NOMO-1 (cell line): ENCODE data around the gene TTBK2.

Experiments
- DNase-seq, 2 experiments: peaks; one replicate each; lab custom pipeline; 2025; ENCODE audit not compliant: unreplicated experiment in 2 of 2; lab: John Stamatoyannopoulos, UW

The TTBK2 gene

GRCh38 chr15:42730536-42730935 lies 190.0 kb downstream of the TTBK2 start:
- DNase-seq, result no peak

- DNase-seq, result no peak
Observed at GRCh38 chr15:42730135-42730534, 190.4 kb downstream of the TTBK2 start.

- no peak for DNase-seq
Observed at GRCh38 chr15:42729409-42729808, 191.2 kb downstream of the TTBK2 start.

DNA sequence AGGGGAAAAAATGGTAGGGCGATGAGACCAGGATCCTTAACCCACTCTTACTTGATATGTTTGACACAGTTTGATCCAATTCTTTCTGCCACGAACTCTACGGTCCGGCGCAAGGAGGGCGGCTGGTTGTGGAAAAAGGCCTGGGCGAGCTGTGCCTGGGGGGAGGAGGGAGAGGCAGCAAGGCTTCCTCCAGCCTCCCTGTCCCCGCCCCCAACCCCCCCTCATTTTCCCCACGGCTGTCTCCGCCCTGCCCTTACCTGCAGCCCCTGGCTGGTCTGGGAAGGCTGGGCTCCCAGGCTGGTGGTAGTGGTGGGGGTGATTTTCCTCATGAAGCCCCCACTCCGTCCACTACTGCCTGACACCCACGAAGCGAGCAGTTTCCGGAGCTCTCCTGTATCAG lies 191.6 kb downstream of the TTBK2 start:
- no peak for DNase-seq

DNA sequence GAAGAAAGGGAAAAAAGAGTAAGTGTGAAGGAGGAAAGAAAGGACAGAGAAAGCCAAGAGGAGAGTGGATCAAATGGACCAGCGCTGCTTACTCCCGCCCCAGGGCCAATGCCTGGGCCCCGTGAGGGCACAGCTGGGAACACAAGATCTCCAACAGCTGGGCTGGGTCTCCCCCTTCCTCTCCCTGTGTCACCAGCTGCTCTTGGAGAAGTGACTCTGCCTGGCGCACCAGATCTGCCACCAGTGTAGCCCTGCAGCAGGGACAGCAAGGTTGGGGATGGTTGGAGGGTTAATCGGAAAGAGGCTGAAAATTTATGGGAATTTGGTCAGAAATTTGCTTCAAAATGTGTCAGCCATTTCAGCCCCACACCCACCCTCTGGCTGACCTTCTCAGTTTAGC lies 192.0 kb downstream of the TTBK2 start:
- no peak for DNase-seq

DNA sequence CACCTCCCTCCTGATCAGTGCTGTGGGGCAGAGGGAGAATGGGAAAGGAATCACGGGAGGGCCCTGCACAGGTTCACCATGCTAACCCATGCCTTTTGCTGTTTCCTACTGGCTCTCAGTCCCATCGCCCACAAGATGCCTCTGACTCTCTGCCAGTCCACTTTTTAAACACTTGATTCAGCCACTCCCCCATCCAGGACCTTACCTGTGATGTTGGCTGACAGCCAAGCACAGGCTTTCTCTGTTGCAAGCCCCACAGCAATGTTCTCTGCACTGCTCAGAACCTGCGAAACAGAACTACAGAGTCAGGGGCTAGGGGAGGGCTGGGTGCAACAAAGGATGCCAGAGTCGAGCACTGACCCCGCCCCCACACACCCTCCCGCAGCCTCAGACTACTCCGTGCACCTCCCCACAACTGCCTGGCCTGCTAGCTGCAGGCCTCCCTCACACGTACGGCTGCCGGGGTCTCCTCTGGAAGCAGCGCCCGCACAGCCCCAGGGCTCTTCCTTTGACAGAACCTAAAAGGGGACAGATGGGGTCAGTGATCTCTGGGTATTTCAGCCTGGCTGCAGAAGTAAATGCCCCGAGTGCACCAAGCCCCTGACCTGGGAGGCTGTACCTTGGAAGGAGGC lies 192.7 kb downstream of the TTBK2 start:
- DNase-seq, result no peak

DNA sequence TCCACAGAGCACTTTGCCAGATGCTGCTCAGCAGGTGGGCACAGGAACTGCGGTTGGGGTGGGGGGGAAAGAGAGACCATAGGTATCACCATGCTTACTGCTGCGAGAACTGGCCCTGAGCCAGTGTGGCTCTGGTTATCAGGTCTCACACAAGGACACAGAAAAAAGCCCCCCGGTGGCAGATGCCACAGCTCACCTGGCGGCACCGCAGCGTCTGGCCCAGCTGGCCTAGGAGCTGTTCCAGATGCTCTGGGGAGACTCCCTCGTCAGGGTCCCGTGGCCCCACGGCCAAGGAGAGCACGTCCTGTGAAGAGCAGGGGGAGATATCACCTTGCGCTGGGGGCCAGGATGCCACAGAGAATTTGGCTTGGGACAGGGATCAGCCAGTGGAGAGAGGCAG lies 194.5 kb downstream of the TTBK2 start:
- no peak for DNase-seq

GRCh38 chr15:42725331-42725903 lies 195.2 kb downstream of the TTBK2 start:
- DNase-seq, result no peak

DNA sequence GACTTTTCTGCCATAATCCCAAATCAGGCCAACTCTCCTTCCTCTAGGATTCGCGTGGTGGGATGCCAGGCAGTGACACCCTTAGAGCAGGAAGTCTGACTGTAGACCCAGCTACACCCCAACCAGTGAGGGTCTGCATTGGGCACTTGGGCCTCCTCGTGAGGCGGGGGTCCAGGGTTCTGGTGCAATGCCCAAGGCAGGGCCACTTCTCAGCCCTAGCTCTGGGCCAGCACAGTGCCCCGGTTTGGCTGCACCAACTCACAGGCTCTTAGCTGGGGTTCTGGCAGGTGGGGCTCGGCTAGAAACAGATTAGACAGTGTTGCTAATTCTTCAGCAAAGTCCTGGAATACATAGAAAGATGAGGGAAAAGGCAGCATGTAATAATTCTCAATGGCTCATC lies 196.3 kb downstream of the TTBK2 start:
- DNase-seq, result no peak

GRCh38 chr15:42723068-42723467 lies 197.5 kb downstream of the TTBK2 start:
- DNase-seq, result no peak

GRCh38 chr15:42721916-42722315 lies 198.7 kb downstream of the TTBK2 start:
- no peak for DNase-seq

- no peak for DNase-seq
Observed at GRCh38 chr15:42721016-42721415, 199.6 kb downstream of the TTBK2 start.

GRCh38 chr15:42720071-42720470 lies 200.5 kb downstream of the TTBK2 start:
- no peak for DNase-seq

GRCh38 chr15:42719043-42719442 lies 201.5 kb downstream of the TTBK2 start:
- DNase-seq, result no peak

DNA sequence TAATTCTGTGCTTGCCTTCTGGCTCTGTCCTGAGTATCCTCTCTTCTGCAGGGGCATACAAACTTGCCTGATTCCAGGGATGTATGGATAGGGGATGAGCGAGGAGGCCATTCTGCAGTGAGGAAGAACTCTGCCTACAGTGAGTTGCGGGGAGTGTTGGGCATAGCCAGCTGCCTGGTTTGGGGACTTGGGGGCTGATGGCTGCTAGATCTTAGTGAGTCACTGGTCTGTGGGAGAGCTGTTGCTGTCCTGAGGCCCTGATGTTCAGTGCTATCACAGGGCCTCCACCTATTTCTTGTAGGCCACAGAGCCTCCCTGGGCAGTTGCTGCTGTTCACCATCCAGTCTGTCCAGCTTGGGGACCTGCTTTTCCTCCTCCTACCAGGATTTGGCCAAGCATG lies 204.0 kb downstream of the TTBK2 start:
- no peak for DNase-seq

DNA sequence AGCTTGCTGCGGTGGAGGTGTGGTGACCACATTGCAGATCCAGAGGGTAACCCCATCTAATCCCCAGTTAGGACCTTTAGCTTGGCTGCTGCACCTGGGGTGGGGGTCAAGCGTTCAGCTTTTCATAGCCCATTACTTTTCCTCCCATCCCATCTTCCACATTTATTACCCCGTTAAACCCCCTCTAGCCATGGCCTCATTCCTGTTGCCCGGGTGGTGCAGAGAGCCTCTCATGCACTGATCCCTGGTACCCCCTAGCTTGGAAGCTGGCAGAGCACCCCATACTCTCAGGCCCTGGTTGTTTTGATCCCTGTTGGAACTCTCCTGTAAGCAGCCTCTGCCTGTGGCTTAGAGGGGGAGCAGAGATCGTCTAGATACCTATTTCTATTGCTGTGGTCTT lies 204.5 kb downstream of the TTBK2 start:
- DNase-seq, result no peak

GRCh38 chr15:42712584-42712983 lies 208.0 kb downstream of the TTBK2 start:
- no peak for DNase-seq

DNA sequence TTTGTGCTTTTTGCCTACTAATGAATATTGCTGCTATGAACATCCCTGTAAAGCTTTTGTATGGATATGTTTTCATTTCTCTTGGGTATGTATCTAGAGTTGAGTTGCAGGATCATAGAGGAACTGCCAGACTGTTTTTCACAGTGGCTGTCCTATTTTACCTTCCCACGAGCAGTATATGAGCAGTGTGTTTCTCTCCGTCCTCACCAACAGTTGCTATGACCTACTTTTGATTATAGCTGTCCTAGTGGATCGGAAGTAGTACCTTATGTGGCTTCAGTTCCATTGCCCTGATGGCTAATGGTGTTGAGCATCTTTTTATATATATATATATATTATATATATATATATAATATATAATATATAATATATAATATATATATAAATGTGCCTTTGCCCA lies 208.8 kb downstream of the TTBK2 start:
- DNase-seq, result no peak

DNA sequence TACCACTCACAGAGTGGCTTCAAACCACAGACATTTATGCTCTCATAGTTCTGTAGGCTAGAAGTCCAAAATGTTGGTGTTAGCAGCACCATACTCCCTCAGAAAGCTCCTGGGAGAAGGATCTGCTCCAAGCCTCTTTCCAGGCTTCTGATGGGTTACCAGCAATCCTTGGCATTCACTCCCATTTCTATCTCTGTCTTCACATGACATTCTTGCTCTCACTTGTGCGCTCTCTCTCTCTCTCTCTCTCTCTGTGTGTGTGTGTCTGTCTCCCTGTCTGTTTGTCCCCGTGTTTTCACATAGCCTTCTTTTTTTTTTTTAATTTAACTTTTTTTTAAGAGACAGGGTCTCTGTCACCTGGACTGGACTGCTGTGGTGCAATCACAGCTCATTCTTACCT lies 209.9 kb downstream of the TTBK2 start:
- DNase-seq, result no peak

GRCh38 chr15:42707873-42708544 lies 212.6 kb downstream of the TTBK2 start:
- DNase-seq, result no peak

- DNase-seq, result no peak
Observed at GRCh38 chr15:42707068-42707467, 213.5 kb downstream of the TTBK2 start.

DNA sequence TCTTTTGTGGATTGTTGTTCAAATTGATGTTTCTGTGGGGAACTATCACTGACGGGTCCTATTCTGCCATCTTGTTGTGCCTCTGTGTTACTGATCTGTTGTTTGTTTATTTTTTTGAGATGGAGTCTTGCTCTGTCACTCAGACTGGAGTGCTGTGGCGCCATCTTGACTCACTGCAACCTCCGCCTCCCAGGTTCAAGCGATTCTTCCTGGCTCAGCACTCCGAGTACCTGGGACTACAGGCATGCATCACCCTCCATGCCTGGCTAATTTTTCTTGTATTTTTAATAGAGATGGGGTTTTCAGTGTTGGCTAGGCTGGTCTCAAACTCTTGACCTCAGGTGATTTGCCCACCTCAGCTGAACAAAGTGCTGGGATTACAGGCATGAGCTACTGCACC lies 215.2 kb downstream of the TTBK2 start:
- DNase-seq, result no peak
